ENCODE data around the gene MPHOSPH9.
A peak's percentile ranks its signal among the peaks of the same experiment; 100 is the strongest.

The MPHOSPH9 gene

DNA sequence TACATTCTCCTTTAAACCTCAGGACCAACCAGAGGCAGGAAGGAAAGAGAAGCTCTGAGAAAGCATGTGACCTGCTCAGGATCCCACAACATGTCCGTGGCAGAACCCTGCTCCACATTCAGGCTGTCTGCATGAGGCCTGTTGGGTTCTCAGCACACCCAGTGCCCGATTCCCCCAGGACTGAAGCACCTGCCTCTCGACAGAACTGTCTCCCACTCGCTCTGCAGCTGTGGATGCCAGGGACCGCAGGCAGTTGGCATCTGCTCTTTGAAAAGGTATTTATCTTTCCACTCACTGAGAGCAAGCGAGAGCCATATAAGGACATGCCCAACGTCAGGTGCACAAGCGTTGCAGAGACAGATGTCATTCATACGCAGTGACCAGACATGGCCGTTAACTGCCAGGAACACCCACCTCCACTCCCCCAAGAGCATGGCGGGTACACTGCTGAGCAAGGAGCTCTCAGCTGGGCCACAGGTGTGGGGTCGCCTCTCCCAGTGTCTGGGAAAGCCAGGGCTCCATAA, 101.0 kb downstream of the MPHOSPH9 start:
- DNase-seq (ENCODE audit: low spot score) = peak; percentile 52

DNA sequence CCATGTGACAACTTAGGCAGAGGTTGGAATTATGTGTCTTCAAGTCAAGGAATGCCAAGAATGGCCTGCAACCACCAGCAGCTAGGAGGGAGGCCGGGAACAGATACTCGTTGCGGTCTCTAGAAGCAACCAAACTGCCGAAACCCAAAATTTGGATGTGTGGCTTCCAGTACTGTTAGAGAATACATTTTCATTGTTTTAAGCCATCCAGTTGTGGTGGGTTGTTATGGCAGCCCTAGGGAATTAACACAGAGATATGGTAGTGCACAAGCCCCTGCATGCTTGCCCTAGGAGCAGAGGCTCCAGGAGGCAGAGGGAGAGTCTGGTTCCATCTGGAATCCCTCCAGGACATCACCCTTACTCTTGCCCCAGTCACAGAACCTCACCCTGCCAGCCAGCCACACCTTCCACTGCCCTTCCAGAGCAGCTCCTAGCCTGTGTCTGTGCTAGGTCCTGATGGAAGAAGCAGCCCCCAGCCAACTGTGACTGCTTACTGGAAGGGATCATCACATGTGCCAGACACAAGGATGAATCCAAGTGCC, 101.6 kb downstream of the MPHOSPH9 start:
- DNase-seq (ENCODE audit: low spot score) = no peak

DNA sequence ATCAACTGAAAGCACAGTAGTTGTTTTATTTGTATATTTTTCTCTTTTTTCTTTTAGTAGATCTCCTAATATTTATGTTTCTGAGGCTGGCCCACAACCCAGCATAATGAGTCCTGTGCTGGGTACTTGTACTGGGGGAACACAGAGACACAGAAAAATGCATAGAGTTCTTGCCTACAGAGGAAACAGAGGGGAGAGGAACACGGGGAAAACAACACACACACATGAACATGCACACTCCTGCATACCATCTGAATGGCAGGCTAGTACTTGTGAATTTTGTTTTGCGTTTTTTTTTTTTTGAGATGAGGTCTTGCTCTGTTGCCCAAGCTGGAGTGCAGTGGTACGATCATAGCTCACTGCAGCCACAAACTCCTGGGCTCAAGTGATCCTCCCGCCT, 103.3 kb downstream of the MPHOSPH9 start:
- no peak for DNase-seq (ENCODE audit: low spot score)

DNA sequence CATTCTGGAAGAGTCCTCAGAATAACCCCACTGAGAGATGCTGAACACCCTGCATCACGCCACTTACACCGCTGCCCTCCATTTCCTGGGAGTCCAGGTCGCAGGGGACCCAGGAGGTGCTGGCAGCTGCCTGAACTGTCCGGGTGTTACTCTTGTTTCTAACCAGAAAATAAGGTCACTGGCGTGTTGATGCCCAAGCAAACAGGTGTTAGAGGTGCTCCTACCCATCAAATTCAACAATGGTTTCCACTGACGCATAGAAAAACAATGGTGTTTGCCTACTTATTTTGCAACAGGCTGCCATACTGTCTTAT, 105.8 kb downstream of the MPHOSPH9 start:
- DNase-seq (ENCODE audit: low spot score) = no peak

DNA sequence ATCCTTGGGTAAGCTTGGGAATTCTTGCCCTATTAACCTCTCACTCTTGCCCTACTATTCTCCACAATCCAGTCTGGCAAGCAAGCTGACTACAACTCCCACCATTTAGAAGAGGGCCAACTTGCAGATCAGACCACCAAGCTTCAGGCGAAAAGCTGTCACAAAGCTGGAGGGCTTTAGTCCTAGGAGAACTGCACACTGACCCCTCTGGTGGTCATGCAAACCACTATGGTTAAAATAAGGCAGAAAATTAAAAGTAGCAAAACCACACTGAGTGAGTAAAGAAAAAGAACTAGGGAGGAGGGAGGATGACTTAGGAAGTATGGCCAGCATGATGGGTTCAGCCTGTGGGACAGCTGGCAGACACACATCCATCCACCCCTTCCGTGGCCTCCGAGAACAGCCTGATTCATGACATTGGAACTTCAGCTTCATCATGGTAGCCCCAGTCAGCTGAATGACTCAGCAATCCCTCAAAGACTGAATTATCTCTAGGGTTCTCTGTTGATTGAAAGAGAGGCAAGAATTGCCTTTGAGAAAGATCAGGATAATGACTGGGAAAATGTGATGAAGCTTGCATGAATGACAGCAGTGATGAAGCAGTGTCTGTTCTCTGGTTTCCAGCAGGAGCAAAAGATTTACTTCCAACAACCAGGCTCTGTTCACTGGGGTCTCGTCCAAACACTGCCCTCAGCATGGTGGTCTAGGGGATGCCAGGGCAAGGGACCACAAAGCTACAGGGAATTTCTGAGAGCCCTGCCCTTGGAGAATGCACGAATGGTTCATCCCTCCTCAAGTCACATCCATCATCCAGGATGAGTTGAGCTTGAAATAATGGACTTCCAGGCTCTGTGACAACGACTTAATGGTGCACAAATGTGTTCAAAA, 106.4 kb downstream of the MPHOSPH9 start:
- no peak for DNase-seq (ENCODE audit: low spot score)

DNA sequence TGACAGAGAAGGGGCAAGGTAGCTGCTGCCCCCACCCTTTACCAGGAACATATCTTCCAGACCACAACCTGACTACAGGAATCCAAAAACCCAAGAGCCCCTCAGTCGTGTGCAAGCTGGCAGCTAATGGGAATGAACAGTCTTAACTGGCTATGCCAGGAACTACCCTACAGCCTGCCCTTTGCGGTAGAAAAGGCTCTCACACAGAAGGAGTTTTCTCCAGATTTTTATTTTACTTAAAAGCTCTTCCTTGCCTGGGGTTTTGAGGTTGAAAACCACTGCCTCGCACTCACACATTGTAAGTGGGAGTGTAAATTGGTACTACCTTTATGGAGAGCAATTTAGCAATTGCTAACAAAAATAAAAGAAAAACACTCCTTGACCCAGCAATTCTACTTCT, 110.3 kb downstream of the MPHOSPH9 start:
- no peak for DNase-seq (ENCODE audit: low spot score)

DNA sequence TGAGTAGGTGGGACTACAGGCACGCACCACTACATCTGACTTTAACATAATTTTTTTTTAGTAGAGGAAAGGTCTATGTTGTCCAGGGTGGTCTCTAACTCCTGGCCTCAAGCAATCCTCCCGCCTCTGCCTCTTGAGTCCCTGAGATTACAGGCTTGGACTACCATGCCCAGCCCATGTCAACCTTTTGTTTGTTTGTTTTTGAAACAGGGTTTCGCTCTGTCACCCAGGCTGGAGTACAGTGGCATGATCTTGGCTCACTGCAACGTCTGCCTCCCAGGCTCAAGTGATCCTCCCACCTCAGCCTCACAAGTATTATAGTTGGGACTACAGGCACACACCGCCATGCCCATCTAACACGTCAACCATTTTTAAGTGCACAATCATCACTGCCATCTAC, 111.3 kb downstream of the MPHOSPH9 start:
- no peak for DNase-seq (ENCODE audit: low spot score)

DNA sequence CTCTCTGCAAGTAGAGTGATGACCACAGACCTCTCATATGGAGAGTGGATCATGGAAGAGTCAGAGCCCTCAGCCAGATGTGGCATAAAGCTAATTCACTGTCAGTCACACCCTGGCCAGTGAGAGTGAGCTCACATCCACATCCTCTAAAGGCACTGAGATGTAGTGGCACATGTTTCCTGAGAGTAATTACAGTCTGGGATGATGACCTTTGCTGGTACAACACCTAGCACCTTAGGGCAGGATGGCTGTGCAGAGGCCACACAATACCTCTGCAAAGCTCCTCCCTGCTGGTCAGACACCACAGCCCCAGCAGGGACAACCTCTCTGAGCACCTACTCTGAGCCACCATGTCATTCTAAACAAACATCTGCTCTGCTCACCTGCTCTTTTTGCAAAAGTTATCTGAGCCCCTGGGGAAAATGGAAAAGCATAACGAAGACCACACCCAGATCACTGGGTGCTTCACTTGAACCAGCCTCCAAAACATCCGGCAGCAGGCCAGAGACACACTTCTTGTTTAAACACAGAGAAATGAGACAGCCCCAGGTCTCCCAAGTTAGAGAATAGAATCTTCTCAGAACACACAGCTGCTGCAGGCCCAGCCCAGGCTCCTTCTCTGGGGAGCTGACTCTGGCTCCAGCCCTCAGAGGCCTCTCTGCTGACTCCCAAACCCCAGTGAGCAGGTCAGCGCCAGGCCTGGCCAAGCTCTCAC, 112.3 kb downstream of the MPHOSPH9 start:
- DNase-seq (ENCODE audit: low spot score) = no peak

DNA sequence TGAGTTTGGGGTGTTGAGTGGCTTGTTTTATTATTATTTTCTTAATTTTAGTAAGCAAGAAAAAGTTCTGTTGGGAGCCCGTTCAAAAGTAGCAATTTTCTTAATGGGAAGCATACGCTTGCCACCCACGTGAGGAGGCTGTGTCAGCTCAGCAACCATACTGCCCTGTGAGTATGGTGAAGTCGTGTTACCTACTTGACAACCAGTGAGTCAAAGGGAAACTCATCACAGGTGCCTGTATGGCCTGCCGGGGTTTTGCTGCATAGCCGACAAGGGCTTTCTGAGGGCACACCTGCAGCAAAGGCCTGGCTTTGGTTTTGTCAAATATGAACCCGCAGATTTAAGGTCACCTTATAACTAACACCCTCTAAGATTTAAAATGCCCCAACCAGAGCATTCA, 113.1 kb downstream of the MPHOSPH9 start:
- no peak for DNase-seq (ENCODE audit: low spot score)

DNA sequence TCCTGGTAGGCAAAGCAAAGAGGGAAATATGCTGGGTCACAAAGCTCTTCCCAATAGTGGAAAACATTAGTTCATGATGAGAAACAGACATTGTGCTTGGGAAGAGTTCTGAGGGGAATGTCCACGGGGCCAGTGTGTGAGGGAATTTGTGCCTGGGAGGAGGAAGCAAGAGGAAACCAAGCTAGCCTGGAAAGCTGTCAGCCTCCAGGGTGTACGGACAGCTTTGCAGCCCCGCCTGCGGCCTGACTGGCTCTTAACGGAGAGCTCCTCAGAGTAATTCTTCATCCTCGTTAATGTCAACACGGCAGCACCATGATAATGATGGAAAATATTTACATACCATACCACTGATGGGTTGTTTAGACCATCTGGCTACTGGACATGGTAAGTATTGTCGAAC, 114.4 kb downstream of the MPHOSPH9 start:
- no peak for DNase-seq (ENCODE audit: low spot score)

DNA sequence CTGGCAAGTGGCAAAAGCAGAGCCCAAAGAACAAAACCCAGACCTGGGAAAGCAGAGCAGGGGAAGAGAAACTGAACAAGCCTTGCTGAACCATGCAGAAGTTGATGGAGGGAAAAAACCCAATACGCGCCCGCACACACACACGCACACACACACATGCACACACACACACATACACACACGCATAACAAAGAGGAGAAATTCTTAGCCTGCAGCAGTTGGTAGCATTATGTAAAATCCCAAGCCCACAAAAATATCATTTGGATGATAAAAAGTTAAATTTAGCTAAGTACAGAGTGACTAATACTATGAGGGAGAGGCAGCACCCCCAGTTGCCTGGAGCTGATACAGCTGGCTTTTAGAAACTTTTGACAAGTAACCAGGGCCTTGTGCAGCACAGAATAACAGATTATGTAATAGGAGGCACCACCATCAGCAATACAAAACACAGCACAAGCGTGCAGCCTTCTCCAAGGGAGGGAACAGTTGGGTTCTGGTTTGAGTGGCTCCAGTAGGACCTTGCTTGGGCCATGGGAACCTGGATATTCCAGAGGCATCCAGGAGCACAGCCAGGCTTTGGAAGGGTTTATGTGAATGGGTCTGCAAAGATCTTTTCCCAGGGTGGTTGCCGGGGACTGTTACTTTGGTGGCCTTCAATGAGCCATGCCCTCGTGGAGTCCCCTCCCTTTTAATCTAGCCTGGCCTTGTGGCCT, 117.4 kb downstream of the MPHOSPH9 start:
- no peak for DNase-seq (ENCODE audit: low spot score)

DNA sequence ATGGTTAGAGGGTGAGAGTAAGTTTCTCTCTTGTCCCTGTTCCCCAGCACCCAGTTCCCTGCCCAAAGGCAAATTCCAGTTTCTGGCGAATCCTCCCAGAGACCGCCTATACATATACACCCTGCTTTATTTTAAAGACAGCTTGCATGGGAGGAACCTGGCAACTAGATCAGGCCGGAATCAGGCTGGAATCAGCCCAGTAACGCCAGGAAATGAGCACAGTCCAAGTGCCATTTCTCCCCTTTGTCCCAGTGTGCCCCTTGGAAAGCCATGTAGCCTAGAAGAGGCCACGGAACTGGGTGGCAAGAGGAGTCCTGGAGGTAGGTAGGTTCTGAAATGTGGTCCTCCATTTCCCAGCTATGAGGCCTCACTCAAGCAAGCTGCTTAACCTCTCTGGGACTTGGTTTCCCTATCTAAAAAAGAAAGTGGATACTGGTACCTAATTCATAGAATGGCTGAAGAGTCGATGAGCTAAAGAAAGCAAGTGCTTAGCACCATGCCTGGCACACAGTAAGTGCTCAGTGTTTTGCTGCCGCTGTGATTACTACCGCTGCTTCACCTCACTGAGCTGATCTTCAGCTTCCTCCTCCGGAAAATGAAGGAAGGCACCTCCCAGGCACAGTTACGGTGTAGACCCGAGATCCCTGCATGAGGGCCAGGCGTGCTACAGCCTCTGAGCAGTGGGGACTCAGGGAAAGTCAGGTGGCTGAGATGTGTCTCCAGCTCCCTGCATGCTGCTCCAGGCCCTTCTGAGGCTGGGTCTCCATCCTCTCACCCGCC, 118.4 kb downstream of the MPHOSPH9 start:
- no peak for DNase-seq (ENCODE audit: low spot score)

DNA sequence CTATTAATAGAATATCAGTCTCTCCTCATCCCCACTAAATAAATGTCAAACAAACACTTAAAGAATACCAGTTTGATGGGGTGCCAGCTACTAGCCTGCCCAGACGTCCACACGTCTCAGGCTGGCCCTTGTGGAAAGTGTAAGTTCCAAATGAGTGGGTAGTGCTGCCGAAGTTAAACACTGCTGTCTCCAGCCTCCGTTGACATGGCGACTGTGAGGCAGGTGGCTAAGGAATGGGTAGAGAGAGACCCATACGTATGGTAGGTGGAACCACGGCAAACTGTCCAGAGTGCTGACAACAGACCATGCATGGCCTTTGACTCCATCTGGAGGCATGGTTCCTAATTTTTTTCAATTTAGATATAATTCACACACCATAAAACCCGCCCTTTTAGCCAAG, 119.9 kb downstream of the MPHOSPH9 start:
- no peak for DNase-seq (ENCODE audit: low spot score)

DNA sequence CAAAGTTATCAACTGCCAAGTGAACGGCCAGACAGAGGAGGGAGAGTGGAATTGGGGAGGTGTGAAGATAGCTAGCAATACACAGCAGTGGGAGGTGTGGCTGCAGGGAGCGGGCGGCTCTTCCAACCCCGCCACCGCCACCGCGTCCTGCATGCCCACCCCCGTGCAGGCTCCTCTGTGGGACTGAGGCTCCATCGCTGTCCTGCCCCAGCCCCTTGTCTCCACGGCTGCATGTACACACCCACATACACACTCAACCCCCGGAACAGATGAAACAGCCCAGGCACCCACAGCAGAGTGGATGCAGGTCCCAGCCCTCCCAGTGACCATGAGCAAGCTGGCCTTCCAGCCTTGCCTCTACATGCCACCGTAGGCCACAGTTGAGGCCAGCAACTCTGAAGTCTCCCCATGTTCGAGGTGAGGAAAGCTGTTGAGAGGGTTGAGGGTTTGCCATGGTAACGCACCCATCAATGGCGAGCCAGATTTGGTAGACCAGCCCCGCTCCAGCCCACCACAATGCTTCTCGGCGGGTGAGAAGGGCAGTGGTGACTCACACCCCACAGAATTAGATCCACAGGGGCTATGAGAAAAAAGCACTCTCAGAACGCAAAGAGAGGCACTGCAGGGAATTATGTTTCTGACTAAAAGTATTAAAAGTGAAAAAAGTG, 121.3 kb downstream of the MPHOSPH9 start:
- DNase-seq (ENCODE audit: low spot score) = no peak

DNA sequence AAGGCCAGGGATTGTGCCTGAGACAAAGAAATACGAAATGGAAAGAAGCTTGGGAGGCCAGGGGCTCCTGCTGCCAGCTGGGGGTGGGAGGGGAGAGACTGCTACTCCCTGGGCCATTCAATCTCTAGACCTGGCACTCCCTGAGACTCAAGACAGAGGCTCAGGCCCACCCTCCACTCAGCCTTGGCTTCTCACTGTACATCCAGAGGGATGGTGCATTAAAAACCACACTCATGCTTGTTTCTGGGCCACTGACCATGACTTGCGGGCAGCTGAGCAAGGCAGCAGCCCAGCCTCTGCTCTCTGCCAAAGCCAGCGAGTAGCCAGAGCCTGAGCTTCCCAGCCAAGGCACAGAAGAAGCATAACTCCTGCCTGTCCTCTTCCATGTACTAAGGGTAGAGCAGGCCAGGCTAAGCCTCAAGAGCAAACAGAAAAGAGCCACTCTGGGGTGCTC, 123.6 kb downstream of the MPHOSPH9 start:
- no peak for DNase-seq (ENCODE audit: low spot score)

DNA sequence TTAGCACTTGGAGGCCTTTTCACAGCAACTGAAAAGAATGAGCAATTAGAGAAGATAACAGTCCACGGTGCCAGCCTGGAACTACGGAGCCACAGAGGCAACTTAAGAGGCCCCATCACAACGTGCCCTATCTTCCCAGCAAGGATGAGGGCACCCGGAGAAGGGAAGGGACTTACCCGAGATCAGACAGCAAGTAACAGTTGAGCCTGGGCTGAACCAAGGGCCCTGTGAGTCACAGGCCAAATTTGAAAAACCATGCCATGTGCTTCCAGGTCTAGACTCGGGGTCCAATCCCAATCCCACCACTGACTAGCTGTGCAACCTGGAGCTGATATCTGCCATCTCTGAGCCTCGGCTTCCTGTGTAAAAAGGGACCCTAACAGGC, 124.3 kb downstream of the MPHOSPH9 start:
- no peak for DNase-seq (ENCODE audit: low spot score)

DNA sequence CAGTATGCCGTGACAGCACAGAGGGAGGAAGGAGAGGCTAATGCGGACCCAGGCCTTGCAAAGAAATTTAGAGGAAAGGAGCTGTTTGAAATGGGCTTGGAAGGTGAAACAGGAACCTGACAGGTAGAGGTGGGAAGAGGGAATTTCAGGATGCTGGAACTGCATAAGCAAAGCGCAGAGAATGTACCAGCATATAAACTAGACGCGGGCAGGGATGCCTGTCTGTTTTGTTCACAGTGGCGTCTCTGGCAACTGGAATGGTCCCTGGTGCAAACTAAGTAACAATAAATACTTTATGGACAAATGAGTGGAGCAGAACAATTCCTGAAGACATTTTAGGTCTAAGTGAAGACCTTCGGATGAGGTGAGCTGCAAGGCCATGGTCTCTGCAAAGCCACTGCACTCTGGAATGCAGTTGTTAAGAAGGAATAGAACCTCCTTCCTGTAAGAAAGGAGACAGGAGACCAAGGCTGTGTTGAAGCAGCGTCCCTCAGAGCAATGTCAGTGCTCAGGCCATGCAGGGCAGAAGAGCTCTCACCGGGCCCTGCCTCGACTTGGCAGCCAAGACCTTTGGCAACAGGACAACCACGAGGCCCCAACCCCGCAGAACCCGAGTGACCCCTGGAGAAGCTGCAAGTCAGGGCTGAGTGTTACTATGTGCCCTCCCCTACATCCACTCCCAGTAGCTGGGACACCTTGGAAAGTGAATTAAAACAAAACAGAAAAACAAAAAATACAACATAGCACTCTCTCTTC, 124.8 kb downstream of the MPHOSPH9 start:
- no peak for DNase-seq (ENCODE audit: low spot score)

DNA sequence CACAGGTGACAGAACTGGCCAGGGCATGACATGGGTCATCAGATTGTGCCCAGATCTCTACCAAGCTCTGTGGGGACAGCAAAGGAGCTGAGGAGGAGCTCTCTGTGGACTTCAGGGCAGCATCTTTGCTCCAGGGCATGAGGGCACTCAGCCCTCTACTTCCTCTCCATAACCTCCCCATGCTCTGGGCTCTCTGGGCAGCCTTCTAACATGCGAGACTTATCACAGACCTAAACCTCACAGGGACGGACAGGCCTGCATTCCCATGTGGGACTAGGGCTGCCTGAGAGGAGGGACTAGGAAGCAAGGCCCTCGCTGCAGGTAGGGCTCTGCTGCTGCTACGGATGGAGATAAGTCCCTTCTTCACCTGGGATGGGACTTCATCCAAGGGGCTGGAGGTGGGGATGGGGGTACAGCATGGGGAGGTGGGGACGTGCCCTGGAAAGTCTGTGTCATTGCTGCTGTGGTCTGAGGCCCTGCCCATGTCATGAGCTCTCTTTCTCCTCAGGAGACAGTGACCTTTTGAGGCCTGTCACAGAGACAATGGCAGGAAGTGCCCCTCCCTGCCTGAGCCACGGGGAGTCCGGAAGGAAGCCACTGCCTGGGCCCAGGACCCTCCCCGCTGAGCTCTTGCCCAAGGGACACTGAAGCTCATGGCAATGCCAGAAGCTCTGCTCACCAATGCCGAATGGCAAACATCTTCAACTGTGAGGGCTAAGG, 126.1 kb downstream of the MPHOSPH9 start:
- no peak for DNase-seq (ENCODE audit: low spot score)

DNA sequence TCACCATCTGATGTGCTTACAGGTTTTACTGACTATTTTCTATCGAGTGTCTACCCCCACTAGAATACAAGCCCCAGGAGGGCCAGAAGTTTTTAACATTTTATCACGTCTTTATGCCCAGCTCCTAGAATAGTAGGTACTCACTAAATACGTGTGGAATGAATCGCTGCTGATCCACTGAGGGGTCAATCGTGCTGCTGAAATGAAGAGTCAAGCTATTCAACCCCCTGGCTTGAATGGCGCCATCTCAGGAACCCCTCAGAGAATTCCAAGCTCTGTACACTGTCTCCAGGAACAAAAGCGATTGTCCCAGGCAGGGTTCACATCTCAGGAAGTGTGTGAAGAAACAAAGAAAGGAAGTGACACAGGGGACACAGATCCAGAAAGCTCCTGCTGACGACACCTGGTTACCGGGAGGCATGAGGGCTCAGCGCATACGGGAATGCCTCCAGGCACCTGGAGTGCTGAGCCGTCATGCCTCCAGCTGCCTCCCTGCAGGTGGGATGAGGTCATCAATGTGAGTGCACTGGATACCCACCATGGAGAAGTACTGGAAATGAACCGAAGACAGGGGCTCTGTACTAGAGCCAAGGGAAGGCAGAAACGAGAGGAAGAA, 127.6 kb downstream of the MPHOSPH9 start:
- DNase-seq (ENCODE audit: low spot score) = no peak
